HUES48 (cell line): Measurements from ENCODE around the gene FOXA2.

Source experiments
- H3K27ac ChIP-seq: one replicate; pipeline ENCODE4 v1.7.0; 2013; ENCODE audit warnings: low read depth, low read length, inconsistent platforms
- H3K27me3 ChIP-seq: 2 replicates; pipeline ENCODE4 v1.6.1; 2013; ENCODE audit warnings: mild to moderate bottlenecking, low read length; ENCODE audit not compliant: control insufficient read depth, insufficient read depth
- H3K36me3 ChIP-seq: 2 replicates; pipeline ENCODE4 v1.6.1; 2013; ENCODE audit warnings: low read length; ENCODE audit not compliant: control insufficient read depth, insufficient read depth
- H3K4me1 ChIP-seq: 2 replicates; pipeline ENCODE4 v1.6.1; 2013; ENCODE audit warnings: mild to moderate bottlenecking, low read length; ENCODE audit not compliant: control insufficient read depth, insufficient read depth
- H3K4me3 ChIP-seq: 2 replicates; pipeline ENCODE4 v1.5.1; 2013; ENCODE audit warnings: mild to moderate bottlenecking, low read depth, low read length
- H3K9ac ChIP-seq: 2 replicates; pipeline ENCODE4 v1.6.1; 2013; ENCODE audit warnings: mild to moderate bottlenecking, low read depth, low read length, moderate library complexity
- H3K9me3 ChIP-seq: 2 replicates; pipeline ENCODE4 v1.6.1; 2013; ENCODE audit warnings: low read length; ENCODE audit not compliant: control insufficient read depth, insufficient read depth

Gene FOXA2

GRCh38 chr20:22583773-22584521 lies 425 bp downstream of the FOXA2 start:
- Histone ChIP-seq H3K36me3 (no peaks in the 10 kb centered on the region), H3K4me3 (peak overlapping the region; percentile 23; the same call in 1 of the 2 replicates), H3K9me3 (no peaks in the 10 kb centered on the region), H3K27me3 (peaks cover 97% of the 10 kb centered on the region), H3K27ac (no peak overlapping the region), H3K4me1 (peaks cover 10% of the 10 kb centered on the region; the same call in 1 of the 2 replicates), H3K9ac (no peak overlapping the region)

- Histone ChIP-seq H3K9ac (no peak overlapping the region), H3K9me3 (no peaks in the 10 kb centered on the region), H3K27me3 (peaks cover 97% of the 10 kb centered on the region), H3K27ac (peak overlapping the region; percentile 16), H3K36me3 (no peaks in the 10 kb centered on the region), H3K4me1 (peaks cover 17% of the 10 kb centered on the region), H3K4me3 (peak overlapping the region; percentile 22)
These were observed 1.2 kb downstream of the FOXA2 start for GRCh38 chr20:22582964-22583772.

- H3K9me3 ChIP-seq = no peaks in the 10 kb centered on the region
- peak overlapping the region; percentile 22; the same call in 1 of the 2 replicates for H3K4me3 ChIP-seq
- no peak overlapping the region for H3K27ac ChIP-seq
- no peak overlapping the region for H3K9ac ChIP-seq
- H3K4me1 ChIP-seq = peaks cover 23% of the 10 kb centered on the region
- no peaks in the 10 kb centered on the region for H3K36me3 ChIP-seq
- H3K27me3 ChIP-seq = peaks cover 97% of the 10 kb centered on the region
These were observed 1.9 kb downstream of the FOXA2 start for GRCh38 chr20:22582386-22582963.

- no peak overlapping the region for H3K9ac ChIP-seq
- no peak overlapping the region for H3K4me3 ChIP-seq
- no peak overlapping the region for H3K27ac ChIP-seq
- peaks cover 30% of the 10 kb centered on the region for H3K4me1 ChIP-seq
- no peaks in the 10 kb centered on the region for H3K36me3 ChIP-seq
- H3K9me3 ChIP-seq = no peaks in the 10 kb centered on the region
- peaks cover 97% of the 10 kb centered on the region for H3K27me3 ChIP-seq
These were observed 2.7 kb downstream of the FOXA2 start for GRCh38 chr20:22581437-22582385.

- Histone ChIP-seq H3K4me3 (no peak overlapping the region), H3K9me3 (no peaks in the 10 kb centered on the region), H3K27me3 (peaks cover 97% of the 10 kb centered on the region), H3K4me1 (peaks cover 42% of the 10 kb centered on the region), H3K36me3 (no peaks in the 10 kb centered on the region), H3K27ac (peak overlapping the region; percentile 44), H3K9ac (no peak overlapping the region)
These were observed 4.4 kb downstream of the FOXA2 start for GRCh38 chr20:22579711-22580697.

GRCh38 chr20:22579119-22579427 lies 5.3 kb downstream of the FOXA2 start:
- H3K27me3 ChIP-seq = peaks cover 99% of the 10 kb centered on the region
- H3K36me3 ChIP-seq = no peaks in the 10 kb centered on the region
- no peak overlapping the region for H3K9ac ChIP-seq

GRCh38 chr20:22578221-22579118 lies 5.9 kb downstream of the FOXA2 start:
- H3K9me3 ChIP-seq = no peaks in the 10 kb centered on the region
- no peak overlapping the region for H3K9ac ChIP-seq
- H3K4me1 ChIP-seq = peaks cover 54% of the 10 kb centered on the region
- no peaks in the 10 kb centered on the region for H3K36me3 ChIP-seq
- peak overlapping the region; percentile 66 for H3K27ac ChIP-seq
- H3K27me3 ChIP-seq = peaks cover 99% of the 10 kb centered on the region
- H3K4me3 ChIP-seq = 0 out of 2 replicates have a peak overlapping the region, but pooled peaks have one; percentile 9

More at GRCh38 chr20:22579119-22579427, 5.3 kb downstream of the FOXA2 start:
- Histone ChIP-seq H3K27ac (peak overlapping the region; percentile 66), H3K9me3 (no peaks in the 10 kb centered on the region), H3K4me3 (0 out of 2 replicates have a peak overlapping the region, but pooled peaks have one; percentile 9), H3K4me1 (peaks cover 51% of the 10 kb centered on the region)

- H3K27me3 ChIP-seq = peaks cover 99% of the 10 kb centered on the region
- H3K9ac ChIP-seq = no peak overlapping the region
- H3K4me3 ChIP-seq = 0 out of 2 replicates have a peak overlapping the region, but pooled peaks have one; percentile 9
- peaks cover 62% of the 10 kb centered on the region for H3K4me1 ChIP-seq
- no peaks in the 10 kb centered on the region for H3K36me3 ChIP-seq
- peak overlapping the region; percentile 66 for H3K27ac ChIP-seq
- H3K9me3 ChIP-seq = no peaks in the 10 kb centered on the region
These were observed 6.7 kb downstream of the FOXA2 start for GRCh38 chr20:22577515-22578220.
